ENCODE measurements around the gene LENG1.
"Not testable (repeated sequence)": the region's sequence is repeated elsewhere in the genome, so short reads cannot be mapped to it uniquely, and the experiment has no call there.

LENG1 gene

GRCh38 chr19:54159352-54160181 lies at the start of gene LENG1:
Gene LENG1, minus strand, starts transcription at chr19:54159721. Its CDS starts 26 bp downstream, at chr19:54159695.
- DNase-seq, result peak; percentile 99 to 100

- DNase-seq, result no peak
These were observed 49.2 kb upstream of the LENG1 start for GRCh38 chr19:54208784-54209057.

- peak; percentile 48 to 51 for DNase-seq
These were observed 48.7 kb upstream of the LENG1 start for GRCh38 chr19:54207983-54208783.

- DNase-seq, result no peak
These were observed 48.1 kb upstream of the LENG1 start for GRCh38 chr19:54207676-54207982.

- not testable (repeated sequence) for DNase-seq
These were observed 47.7 kb upstream of the LENG1 start for GRCh38 chr19:54207193-54207592.

GRCh38 chr19:54206831-54207177 lies 47.3 kb upstream of the LENG1 start:
- DNase-seq, result no peak

- no peak for DNase-seq
These were observed 46.7 kb upstream of the LENG1 start for GRCh38 chr19:54206030-54206830.

GRCh38 chr19:54204767-54205468 lies 45.4 kb upstream of the LENG1 start:
- no peak for DNase-seq

GRCh38 chr19:54203151-54203611 lies 43.7 kb upstream of the LENG1 start:
- no peak for DNase-seq

- DNase-seq, result no peak
These were observed 42.5 kb upstream of the LENG1 start for GRCh38 chr19:54201980-54202379.

- DNase-seq, result no peak
These were observed 41.7 kb upstream of the LENG1 start for GRCh38 chr19:54201172-54201701.

GRCh38 chr19:54199401-54199800 lies 39.9 kb upstream of the LENG1 start:
- no peak for DNase-seq

- no peak for DNase-seq
These were observed 37.6 kb upstream of the LENG1 start for GRCh38 chr19:54197121-54197520.

GRCh38 chr19:54196536-54196935 lies 37.0 kb upstream of the LENG1 start:
- DNase-seq, result no peak

- not testable (repeated sequence) for DNase-seq
These were observed 34.9 kb upstream of the LENG1 start for GRCh38 chr19:54194463-54194862.

GRCh38 chr19:54193011-54193410 lies 33.5 kb upstream of the LENG1 start:
- no peak for DNase-seq

GRCh38 chr19:54191811-54192453 lies 32.4 kb upstream of the LENG1 start:
- no peak for DNase-seq

- DNase-seq, result peak; percentile 76 to 87
These were observed 31.7 kb upstream of the LENG1 start, which contains the start of gene TSEN34 for GRCh38 chr19:54191011-54191810. Gene TSEN34, plus strand, starts transcription at chr19:54191308. Its CDS starts 57 bp downstream, at chr19:54191365.

- peak; percentile 99 to 100 for DNase-seq
These were observed 31.0 kb upstream of the LENG1 start for GRCh38 chr19:54190503-54191010.

GRCh38 chr19:54189735-54190502 lies 30.4 kb upstream of the LENG1 start:
- DNase-seq, result peak; percentile 99 to 100

Data from hippocampal formation (tissue), 2 donors.